Stomach (tissue), 9 donors: ENCODE results near the gene TMEM208. TPM values are rescaled to one million over a fixed set of nuclear protein-coding genes. Genes with fewer than 3 reads are reported as not detected.

Source experiments
- DNase-seq, 2 donors: peaks; one replicate each; pipeline versions ENCODE4 v3.0.0 to v3.0.0-alpha.2; 2013 to 2019
- H3K27ac ChIP-seq, 5 donors: fragments of 200-600 bp in 4 of 5; sonication (generic) in 4 of 5; one replicate each; pipeline ENCODE4 v1.5.1; 2013 to 2019; ENCODE audit warnings: mild to moderate bottlenecking in 1 of 5, moderate library complexity in 1 of 5
- H3K27me3 ChIP-seq, 3 donors: fragments of 200-600 bp; sonication (generic); one replicate each; pipeline ENCODE4 v1.5.1; 2017 to 2019; ENCODE audit warnings: mixed run types in 1 of 3
- H3K36me3 ChIP-seq, 4 donors: fragments of 200-600 bp; sonication (generic); 1 replicate in 3 of 4; 2 replicates in 1 of 4; pipeline ENCODE4 v1.5.1; 2016 to 2019
- H3K4me1 ChIP-seq, 4 donors: fragments of 200-600 bp; sonication (generic); one replicate each; pipeline ENCODE4 v1.5.1; 2016 to 2019
- H3K4me3 ChIP-seq, 4 donors: fragments of 200-600 bp; sonication (generic) in 3 of 4; one replicate each; pipeline ENCODE4 v1.5.1; 2016 to 2019; ENCODE audit warnings: mild to moderate bottlenecking in 1 of 4
- H3K9me3 ChIP-seq, 4 donors: fragments of 200-600 bp; sonication (generic); one replicate each; pipeline ENCODE4 v1.5.1; 2016 to 2019
- EP300 ChIP-seq: sonication (generic); formaldehyde crosslinking; IDR thresholded peaks from one replicate; pipeline ENCODE4 v1.6.1; 2017; ENCODE audit warnings: antibody characterized with exemption
- POLR2A ChIP-seq, 4 donors: fragments of 450-650 bp; IDR thresholded peaks; one replicate each; pipeline ENCODE4 v1.6.1; 2016; ENCODE audit warnings: antibody characterized with exemption in 4 of 4, control low read depth in 2 of 4, mild to moderate bottlenecking in 1 of 4, moderate library complexity in 1 of 4
- POLR2AphosphoS5 ChIP-seq, 3 donors: sonication (generic); formaldehyde crosslinking; IDR thresholded peaks; one replicate each; pipeline ENCODE4 v1.6.1; 2016; ENCODE audit warnings: antibody characterized with exemption in 3 of 3
- WGBS, 5 donors: extraction: QIAGEN DNeasy Blood & Tissue Kit in 3 of 5; methylation state at CpG; one replicate each; pipeline versions ENCODE4 v1.1.5 to v1.1.7; 2013 to 2018; 5-methylcytosine and 5-hydroxymethylcytosine counted together
- intact Hi-C: fragments of 100-400 bp; cut with DNase I; formaldehyde crosslinking; loops from one replicate; pipeline ENCODE4 v1.15.1; 2023; ENCODE audit warnings: low total_unique reads
- polyA plus RNA-seq, 3 donors: library from polyadenylated mRNA; stranded (reverse); fragments of 200-250 nt; gene quantifications; one replicate each; pipeline ENCODE4 v1.2.3, GENCODE V29; 2013
- total RNA-seq, 5 donors: library from RNA; depleted of rRNA; stranded (reverse); fragments of >200 nt; gene quantifications; one replicate each; pipeline versions ENCODE4 v1.1.0 to v1.2.3, GENCODE V29; 2014 to 2016
- TF ChIP-seq, protein P1 (sequence below), 7 experiments: fragments of 450-650 bp in 4 of 7; fragments of 200-600 bp in 3 of 7; sonication (generic) in 3 of 7; IDR thresholded peaks; one replicate each; pipeline ENCODE4 v1.5.1; 2016 to 2019; ENCODE audit warnings: antibody characterized with exemption in 7 of 7, control low read depth in 2 of 7, mild to moderate bottlenecking in 1 of 7
- donor health status: healthy with polysubstance abuse.
- donor health status: Bipolar disorder and iron deficiency.
- donor health status: healthy.

TMEM208 gene
- total and polyA plus RNA-seq, 8 donors, result 8.7 to 141 (median 51.0) TPM

DNA sequence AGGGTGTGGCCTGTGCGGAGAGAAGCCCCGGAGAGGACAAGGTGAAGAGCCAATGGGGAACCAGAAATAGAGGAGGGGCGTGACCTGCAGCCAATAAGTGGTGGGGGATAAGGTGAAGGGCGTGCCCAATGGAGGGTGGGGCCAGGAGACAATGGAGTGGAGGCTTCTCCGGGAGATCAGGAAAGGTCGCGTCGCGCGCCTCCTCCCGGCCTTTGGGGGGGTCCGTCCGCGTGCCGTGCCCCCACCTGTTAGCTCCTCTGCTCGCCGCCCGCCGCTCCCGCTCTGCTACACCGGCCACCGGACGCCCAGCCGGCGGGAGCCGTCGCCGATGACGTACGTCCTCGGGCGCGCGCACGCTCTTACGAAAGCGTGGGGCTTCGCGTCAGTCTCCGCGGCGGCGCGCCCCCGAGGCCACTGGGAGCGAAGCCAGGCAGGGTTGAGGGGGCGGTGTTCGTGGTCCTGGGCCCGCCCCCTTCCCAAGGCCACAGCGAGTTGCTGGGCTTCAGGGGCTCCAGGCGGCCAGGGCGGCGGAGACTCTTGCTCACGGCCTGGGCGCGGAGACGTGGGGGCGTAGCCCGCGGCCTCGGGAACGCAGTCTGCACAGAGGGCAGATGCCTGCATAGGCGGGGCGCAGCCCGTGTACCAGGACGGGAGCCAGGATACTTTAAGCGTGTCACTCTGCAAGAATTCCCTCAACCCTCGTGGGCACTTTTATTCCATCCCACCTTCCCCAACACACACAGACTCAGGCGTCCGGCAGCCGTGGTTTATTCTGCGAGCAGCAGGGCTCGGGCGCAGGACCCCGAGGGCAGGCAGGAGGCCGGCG lies 43.1 kb upstream of the TMEM208 start, which contains the start of gene MATCAP1:
Gene MATCAP1 (minus strand): TSS at position 337 of the 826 bp plus-strand sequence. CDS start 3,353 bp downstream, outside the sequence.
- no peaks in the 10 kb centered on the region for H3K36me3 ChIP-seq
- intact Hi-C loops, result no loop called here
- peak within 1 kb of the TSS; percentile 95 to 98 (median 97) for H3K27ac ChIP-seq
- peak; percentile 94 to 99 for DNase-seq
- H3K4me1 ChIP-seq, result peaks cover 24 to 64% (median 42%) of the 10 kb centered on the region in 4 donors
- WGBS, 5 donors, result 0 to 1% (median 0%) methylated on average over 21 to 77 of the region's 77 CpGs
- TF ChIP-seq, protein P1, sequence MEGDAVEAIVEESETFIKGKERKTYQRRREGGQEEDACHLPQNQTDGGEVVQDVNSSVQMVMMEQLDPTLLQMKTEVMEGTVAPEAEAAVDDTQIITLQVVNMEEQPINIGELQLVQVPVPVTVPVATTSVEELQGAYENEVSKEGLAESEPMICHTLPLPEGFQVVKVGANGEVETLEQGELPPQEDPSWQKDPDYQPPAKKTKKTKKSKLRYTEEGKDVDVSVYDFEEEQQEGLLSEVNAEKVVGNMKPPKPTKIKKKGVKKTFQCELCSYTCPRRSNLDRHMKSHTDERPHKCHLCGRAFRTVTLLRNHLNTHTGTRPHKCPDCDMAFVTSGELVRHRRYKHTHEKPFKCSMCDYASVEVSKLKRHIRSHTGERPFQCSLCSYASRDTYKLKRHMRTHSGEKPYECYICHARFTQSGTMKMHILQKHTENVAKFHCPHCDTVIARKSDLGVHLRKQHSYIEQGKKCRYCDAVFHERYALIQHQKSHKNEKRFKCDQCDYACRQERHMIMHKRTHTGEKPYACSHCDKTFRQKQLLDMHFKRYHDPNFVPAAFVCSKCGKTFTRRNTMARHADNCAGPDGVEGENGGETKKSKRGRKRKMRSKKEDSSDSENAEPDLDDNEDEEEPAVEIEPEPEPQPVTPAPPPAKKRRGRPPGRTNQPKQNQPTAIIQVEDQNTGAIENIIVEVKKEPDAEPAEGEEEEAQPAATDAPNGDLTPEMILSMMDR (IDR thresholded peaks at IDR 0.05), result no peak
- TF ChIP-seq POLR2A (IDR thresholded peaks at IDR 0.05) (no peak), EP300 (peak; percentile 35), POLR2AphosphoS5 (IDR thresholded peaks at IDR 0.05) (peak; percentile 13 to 83 (median 68))
- no peaks in the 10 kb centered on the region for H3K9me3 ChIP-seq
- H3K4me3 ChIP-seq, result peak within 1 kb of the TSS; percentile 54 to 78 (median 59)
- peaks cover 0 to 4% (median 0%) of the 10 kb centered on the region in 3 donors for H3K27me3 ChIP-seq

DNA sequence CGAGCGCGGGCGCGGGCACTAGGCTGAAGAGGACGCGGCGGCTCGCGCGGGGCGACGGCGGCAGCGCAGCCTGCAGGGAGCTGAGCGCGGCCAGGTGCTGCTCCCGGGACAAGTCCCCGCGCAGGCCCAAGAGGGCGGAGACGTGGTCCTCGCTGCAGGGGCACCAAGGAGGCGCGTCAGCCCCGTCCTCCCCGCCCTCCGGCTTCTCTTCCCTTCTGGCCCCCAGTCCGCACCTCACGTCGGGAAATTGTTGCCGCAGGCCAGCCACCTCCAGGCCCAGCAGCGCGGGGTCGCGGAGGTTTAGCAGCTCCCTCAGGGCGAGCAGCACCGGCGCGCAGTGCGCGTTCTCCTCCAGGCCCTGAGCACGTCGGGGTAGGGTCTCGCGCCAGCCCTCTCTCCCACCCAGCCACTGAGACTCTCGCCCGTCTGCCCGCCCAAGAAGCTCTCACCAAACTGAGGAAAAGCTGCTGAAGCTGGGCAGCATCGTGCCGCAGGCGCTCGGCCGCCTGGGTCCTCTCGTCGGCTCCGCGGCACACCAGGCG lies 42.4 kb upstream of the TMEM208 start:
- Histone ChIP-seq H3K9me3 (no peaks in the 10 kb centered on the region), H3K4me1 (peaks cover 22 to 58% (median 38%) of the 10 kb centered on the region in 4 donors), H3K36me3 (no peaks in the 10 kb centered on the region), H3K27me3 (peaks cover 0 to 4% (median 0%) of the 10 kb centered on the region in 3 donors), H3K27ac (peak overlapping the region; percentile 95 to 98 (median 97)), H3K4me3 (peak overlapping the region; percentile 54 to 78 (median 59))
- DNase-seq, result no peak
- TF ChIP-seq, protein P1 (IDR thresholded peaks at IDR 0.05), result no peak
- TF ChIP-seq POLR2AphosphoS5 (IDR thresholded peaks at IDR 0.05), result no peak
- TF ChIP-seq POLR2A (IDR thresholded peaks at IDR 0.05), result no peak
- no peak for TF ChIP-seq EP300
- 0 to 6% (median 5%) methylated on average over 28 to 59 of the region's 59 CpGs for WGBS, 5 donors
- intact Hi-C loops, result no loop called here

DNA sequence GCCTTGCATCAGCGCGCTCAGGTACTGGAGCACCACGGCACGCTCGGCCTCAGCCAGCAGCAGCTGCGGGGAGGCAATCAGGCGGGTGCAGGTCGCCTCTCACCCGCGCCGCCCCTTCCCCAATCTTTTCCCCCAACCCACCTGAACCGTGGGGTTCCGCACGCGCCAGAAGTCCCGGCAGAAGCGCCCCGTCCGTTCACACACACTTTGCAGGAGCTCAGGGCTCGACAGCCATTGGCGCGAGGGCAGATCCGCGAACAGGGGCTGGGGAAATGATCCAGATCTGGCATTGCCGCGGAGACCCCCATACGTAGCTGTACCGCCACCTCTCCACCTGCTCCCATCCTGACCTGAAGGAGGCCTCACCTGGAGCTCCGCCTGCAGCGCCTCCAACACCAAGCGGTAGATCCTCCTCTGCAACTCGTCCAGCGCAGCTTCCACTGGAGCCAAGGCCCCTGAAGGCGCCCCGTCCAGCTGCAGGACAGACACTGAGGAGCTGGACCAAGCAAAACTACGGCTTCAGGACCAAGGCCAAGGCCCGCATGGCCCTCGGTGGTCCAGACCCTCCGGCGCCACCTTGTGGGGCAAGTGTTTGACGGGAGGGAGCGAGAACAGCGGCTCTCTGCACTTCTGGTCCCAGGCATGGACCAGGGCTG lies 41.8 kb upstream of the TMEM208 start:
- WGBS, 5 donors, result 10 to 26% (median 11%) methylated on average over 18 to 43 of the region's 43 CpGs
- peaks cover 0 to 4% (median 0%) of the 10 kb centered on the region in 3 donors for H3K27me3 ChIP-seq
- intact Hi-C loops, result no loop called here

More for the DNA sequence above, 41.8 kb upstream of the TMEM208 start:
- DNase-seq, result peak; percentile 95 to 96
- Histone ChIP-seq H3K36me3 (no peaks in the 10 kb centered on the region), H3K4me3 (peak overlapping the region; percentile 54 to 78 (median 59)), H3K27ac (peak overlapping the region in 3 of 5 donors; percentile 95 to 97 (median 96)), H3K4me1 (peaks cover 22 to 55% (median 38%) of the 10 kb centered on the region in 4 donors), H3K9me3 (no peaks in the 10 kb centered on the region)
- TF ChIP-seq EP300 (no peak), POLR2AphosphoS5 (IDR thresholded peaks at IDR 0.05) (peak; percentile 21 to 84 (median 52))
- TF ChIP-seq, protein P1 (IDR thresholded peaks at IDR 0.05), result peak in 5 of 7 experiments; percentile 61 to 83 (median 77)
